ENCODE measurements around the gene PIK3R6.

DNA sequence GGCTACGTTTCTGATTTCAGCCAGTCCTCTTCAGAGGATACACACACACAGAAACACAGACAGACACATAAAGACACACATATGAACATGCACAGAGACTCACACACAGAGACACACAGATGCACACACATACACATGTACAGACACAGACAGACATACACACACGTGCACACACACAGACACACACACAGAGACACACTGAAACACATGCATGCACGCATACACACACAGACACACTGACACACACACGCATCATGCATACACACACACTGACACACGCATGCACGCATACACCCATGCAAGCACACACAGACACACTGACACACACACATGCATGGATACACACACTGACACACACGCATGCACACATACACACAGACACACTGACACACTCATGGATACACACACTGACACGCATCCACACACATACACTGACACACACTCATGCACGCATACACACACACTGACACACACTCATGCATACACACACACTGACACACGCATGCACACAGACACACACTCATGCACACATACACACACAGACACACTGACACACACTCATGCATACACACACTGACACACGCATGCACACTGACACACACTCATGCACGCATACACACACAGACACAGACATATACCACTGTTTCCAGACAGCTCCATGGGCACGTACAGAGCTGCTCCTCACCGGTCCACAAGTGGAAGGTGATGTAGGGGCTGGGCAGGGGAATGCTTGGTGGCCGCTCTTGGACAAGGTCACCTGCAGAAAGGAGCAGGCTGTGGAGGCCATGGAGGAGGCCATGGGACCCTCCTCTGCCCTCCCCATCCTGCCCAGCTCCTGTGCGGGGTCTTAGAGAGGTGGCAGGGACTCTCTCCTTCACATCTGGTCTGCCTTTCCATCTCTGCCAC is 38.2 kb downstream of the PIK3R6 start:
- TF ChIP-seq, protein P1, sequence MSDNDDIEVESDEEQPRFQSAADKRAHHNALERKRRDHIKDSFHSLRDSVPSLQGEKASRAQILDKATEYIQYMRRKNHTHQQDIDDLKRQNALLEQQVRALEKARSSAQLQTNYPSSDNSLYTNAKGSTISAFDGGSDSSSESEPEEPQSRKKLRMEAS (IDR thresholded peaks at IDR 0.05): no peak
- TF ChIP-seq, protein P2, sequence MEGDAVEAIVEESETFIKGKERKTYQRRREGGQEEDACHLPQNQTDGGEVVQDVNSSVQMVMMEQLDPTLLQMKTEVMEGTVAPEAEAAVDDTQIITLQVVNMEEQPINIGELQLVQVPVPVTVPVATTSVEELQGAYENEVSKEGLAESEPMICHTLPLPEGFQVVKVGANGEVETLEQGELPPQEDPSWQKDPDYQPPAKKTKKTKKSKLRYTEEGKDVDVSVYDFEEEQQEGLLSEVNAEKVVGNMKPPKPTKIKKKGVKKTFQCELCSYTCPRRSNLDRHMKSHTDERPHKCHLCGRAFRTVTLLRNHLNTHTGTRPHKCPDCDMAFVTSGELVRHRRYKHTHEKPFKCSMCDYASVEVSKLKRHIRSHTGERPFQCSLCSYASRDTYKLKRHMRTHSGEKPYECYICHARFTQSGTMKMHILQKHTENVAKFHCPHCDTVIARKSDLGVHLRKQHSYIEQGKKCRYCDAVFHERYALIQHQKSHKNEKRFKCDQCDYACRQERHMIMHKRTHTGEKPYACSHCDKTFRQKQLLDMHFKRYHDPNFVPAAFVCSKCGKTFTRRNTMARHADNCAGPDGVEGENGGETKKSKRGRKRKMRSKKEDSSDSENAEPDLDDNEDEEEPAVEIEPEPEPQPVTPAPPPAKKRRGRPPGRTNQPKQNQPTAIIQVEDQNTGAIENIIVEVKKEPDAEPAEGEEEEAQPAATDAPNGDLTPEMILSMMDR (CRISPR knock-in tag; IDR thresholded peaks at IDR 0.05): no peak
- no peak for TF ChIP-seq MEIS1 (CRISPR knock-in tag; IDR thresholded peaks at IDR 0.05; ENCODE audit: borderline replicate concordance)
- TF ChIP-seq IKZF4 (CRISPR knock-in tag; IDR thresholded peaks at IDR 0.05; ENCODE audit: borderline replicate concordance, low read depth, not compliant biosample characterization): no peak
- TF ChIP-seq, protein P3, sequence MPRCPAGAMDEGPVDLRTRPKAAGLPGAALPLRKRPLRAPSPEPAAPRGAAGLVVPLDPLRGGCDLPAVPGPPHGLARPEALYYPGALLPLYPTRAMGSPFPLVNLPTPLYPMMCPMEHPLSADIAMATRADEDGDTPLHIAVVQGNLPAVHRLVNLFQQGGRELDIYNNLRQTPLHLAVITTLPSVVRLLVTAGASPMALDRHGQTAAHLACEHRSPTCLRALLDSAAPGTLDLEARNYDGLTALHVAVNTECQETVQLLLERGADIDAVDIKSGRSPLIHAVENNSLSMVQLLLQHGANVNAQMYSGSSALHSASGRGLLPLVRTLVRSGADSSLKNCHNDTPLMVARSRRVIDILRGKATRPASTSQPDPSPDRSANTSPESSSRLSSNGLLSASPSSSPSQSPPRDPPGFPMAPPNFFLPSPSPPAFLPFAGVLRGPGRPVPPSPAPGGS (CRISPR knock-in tag; IDR thresholded peaks at IDR 0.05): no peak
- TF ChIP-seq, protein P4, sequence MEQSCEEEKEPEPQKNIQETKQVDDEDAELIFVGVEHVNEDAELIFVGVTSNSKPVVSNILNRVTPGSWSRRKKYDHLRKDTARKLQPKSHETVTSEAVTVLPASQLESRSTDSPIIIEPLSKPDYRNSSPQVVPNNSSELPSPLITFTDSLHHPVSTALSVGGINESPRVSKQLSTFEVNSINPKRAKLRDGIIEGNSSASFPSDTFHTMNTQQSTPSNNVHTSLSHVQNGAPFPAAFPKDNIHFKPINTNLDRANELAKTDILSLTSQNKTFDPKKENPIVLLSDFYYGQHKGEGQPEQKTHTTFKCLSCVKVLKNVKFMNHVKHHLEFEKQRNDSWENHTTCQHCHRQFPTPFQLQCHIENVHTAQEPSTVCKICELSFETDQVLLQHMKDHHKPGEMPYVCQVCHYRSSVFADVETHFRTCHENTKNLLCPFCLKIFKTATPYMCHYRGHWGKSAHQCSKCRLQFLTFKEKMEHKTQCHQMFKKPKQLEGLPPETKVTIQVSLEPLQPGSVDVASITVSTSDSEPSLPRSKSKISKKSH (CRISPR knock-in tag; IDR thresholded peaks at IDR 0.05; ENCODE audit: borderline replicate concordance): no peak
- TF ChIP-seq, protein P5, sequence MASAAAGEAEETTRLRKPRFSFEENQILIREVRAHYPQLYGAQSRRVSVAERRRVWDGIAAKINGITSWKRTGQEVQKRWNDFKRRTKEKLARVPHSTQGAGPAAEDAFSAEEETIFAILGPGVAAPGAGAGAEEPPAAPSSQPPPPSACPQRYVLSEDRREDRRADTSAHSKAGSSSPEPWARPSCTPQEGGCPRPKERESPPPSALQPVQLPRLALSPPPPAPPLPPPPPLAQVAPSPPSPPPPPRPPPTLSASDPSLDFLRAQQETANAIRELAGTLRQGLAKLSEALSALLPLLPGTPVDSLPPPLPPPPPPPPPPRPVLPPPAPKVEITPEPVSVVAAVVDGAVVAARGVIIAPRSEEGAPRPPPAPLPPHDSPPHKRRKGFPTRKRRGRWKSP (CRISPR knock-in tag; IDR thresholded peaks at IDR 0.05): no peak

Data from HepG2 (cell line).